OCI-LY7 (cell line): ENCODE results near the gene SCIMP.
"Not testable (repeated sequence)": the region's sequence is repeated elsewhere in the genome, so short reads cannot be mapped to it uniquely, and the experiment has no call there.

ENCODE experiments used
- EZH2phosphoT487 ChIP-seq: fragments of 200-600 bp; sonication (generic); IDR thresholded peaks from 2 replicates; pipeline ENCODE4 v1.6.1; 2018; ENCODE audit warnings: low read depth, borderline replicate concordance, mild to moderate bottlenecking, mixed run types, antibody characterized with exemption, low read length, moderate library complexity, mixed read lengths
- TF ChIP-seq, protein P1 (sequence below): fragments of 200-600 bp; sonication (generic); conservative IDR thresholded peaks from 2 replicates; pipeline ENCODE4 v1.5.1; 2014; ENCODE audit warnings: mild to moderate bottlenecking, antibody characterized with exemption, low read length, moderate library complexity, mixed read lengths

DNA sequence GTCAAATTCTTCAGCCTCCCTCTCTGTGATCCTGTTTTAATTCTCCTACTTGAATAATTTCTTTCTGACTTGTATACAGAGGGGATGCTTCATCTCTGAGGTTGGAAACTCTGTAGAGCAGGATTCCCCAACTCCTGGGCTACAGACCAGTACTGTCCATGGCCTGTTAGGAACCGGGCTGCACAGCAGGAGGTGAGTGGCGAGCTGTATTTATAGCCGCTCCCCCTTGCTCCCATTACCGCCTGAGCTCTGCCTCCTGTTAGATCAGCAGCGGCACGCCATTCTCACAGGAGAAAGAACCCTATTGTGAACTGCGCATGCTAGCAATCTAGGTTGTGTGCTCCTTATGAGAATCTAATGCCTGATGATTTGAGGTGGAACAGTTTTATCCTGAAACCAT, 59.6 kb downstream of the SCIMP start:
- TF ChIP-seq, protein P1, sequence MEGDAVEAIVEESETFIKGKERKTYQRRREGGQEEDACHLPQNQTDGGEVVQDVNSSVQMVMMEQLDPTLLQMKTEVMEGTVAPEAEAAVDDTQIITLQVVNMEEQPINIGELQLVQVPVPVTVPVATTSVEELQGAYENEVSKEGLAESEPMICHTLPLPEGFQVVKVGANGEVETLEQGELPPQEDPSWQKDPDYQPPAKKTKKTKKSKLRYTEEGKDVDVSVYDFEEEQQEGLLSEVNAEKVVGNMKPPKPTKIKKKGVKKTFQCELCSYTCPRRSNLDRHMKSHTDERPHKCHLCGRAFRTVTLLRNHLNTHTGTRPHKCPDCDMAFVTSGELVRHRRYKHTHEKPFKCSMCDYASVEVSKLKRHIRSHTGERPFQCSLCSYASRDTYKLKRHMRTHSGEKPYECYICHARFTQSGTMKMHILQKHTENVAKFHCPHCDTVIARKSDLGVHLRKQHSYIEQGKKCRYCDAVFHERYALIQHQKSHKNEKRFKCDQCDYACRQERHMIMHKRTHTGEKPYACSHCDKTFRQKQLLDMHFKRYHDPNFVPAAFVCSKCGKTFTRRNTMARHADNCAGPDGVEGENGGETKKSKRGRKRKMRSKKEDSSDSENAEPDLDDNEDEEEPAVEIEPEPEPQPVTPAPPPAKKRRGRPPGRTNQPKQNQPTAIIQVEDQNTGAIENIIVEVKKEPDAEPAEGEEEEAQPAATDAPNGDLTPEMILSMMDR, result not testable (repeated sequence)
- TF ChIP-seq EZH2phosphoT487, result not testable (repeated sequence)
